B cell (primary cell): ENCODE results near the gene CUBN. TPM values are rescaled to one million over a fixed set of nuclear protein-coding genes. Genes with fewer than 3 reads are reported as not detected.

ENCODE experiments used
- ATAC-seq: fragments of 200-7000 bp; cut with Tn5 transposase; one replicate; pipeline ENCODE4 v1.10.0; 2021; ENCODE audit warnings: low read depth, mild to moderate bottlenecking, moderate number of reproducible peaks, moderate library complexity
- CTCF ChIA-PET: fragments of 350-600 bp; sonication (Branson Sonifier 250); formaldehyde crosslinking; loops from one replicate; lab custom pipeline; 2021; ENCODE audit warnings: antibody characterized with exemption, inconsistent platforms; lab: Charles Lee
- POLR2A ChIA-PET: fragments of 350-600 bp; sonication (Branson Sonifier 250); formaldehyde crosslinking; loops from one replicate; lab custom pipeline; 2021; ENCODE audit warnings: antibody characterized with exemption; lab: Charles Lee
- DNase-seq: peaks from one replicate; pipeline ENCODE4 v3.0.0; 2013
- H2AFZ ChIP-seq: 2 replicates; pipeline ENCODE4 v1.6.1; 2012; ENCODE audit warnings: mild to moderate bottlenecking, low read depth, low read length; ENCODE audit not compliant: insufficient read depth, poor library complexity, severe bottlenecking
- H3K27ac ChIP-seq, 2 donors: 1 replicate in 1 of 2; 2 replicates in 1 of 2; pipeline ENCODE4 v1.5.1; 2012 to 2013; ENCODE audit warnings: low read length in 2 of 2, mild to moderate bottlenecking in 2 of 2, moderate library complexity in 1 of 2
- H3K27me3 ChIP-seq, 4 experiments: fragments of 200-600 bp in 1 of 4; sonication (generic) in 1 of 4; replicated peaks in 1 of 4; 1 replicate in 2 of 4; 2 replicates in 2 of 4; pipeline versions ENCODE4 v1.6.1 to v1.7.0; 2013 to 2016; ENCODE audit warnings: low read length in 3 of 4, mild to moderate bottlenecking in 2 of 4, mixed read lengths in 1 of 4, moderate library complexity in 1 of 4; ENCODE audit not compliant: insufficient read depth in 4 of 4, control insufficient read depth in 3 of 4; ENCODE audit errors: control extremely low read depth in 1 of 4
- H3K36me3 ChIP-seq, 2 experiments: replicated peaks in 1 of 2; 1 replicate in 1 of 2; 2 replicates in 1 of 2; pipeline versions ENCODE4 v1.6.1 to v1.7.1; 2013; ENCODE audit warnings: low read length in 1 of 2; ENCODE audit not compliant: insufficient read depth in 2 of 2, control insufficient read depth in 1 of 2; ENCODE audit errors: control extremely low read depth in 1 of 2, extremely low read depth in 1 of 2
- H3K4me1 ChIP-seq, 2 donors: fragments of 200-600 bp in 1 of 2; sonication (generic) in 1 of 2; 1 replicate in 1 of 2; 2 replicates in 1 of 2; pipeline versions ENCODE4 v1.5.1 to v1.6.1; 2013 to 2017; ENCODE audit warnings: low read length in 2 of 2; ENCODE audit not compliant: control insufficient read depth in 2 of 2, insufficient read depth in 2 of 2
- H3K4me2 ChIP-seq: replicated peaks from 2 replicates; pipeline ENCODE3; 2012; ENCODE audit warnings: mild to moderate bottlenecking, low read depth, low read length; ENCODE audit not compliant: poor library complexity, severe bottlenecking
- H3K4me3 ChIP-seq, 5 experiments: fragments of 200-600 bp in 1 of 5; sonication (generic) in 1 of 5; 1 replicate in 3 of 5; 2 replicates in 2 of 5; pipeline versions ENCODE4 v1.5.1 to v1.7.0; 2011 to 2016; ENCODE audit warnings: low read length in 4 of 5, mild to moderate bottlenecking in 4 of 5, low read depth in 2 of 5, control low read depth in 1 of 5, moderate library complexity in 1 of 5; ENCODE audit not compliant: insufficient read depth in 1 of 5; ENCODE audit errors: control extremely low read depth in 1 of 5, extremely low read depth in 1 of 5
- H3K79me2 ChIP-seq: fragments of 200-600 bp; sonication (generic); one replicate; pipeline ENCODE4 v1.6.0; 2016; ENCODE audit warnings: low read length; ENCODE audit not compliant: control insufficient read depth, insufficient read depth
- H3K9ac ChIP-seq: fragments of 200-600 bp; sonication (generic); 2 replicates; pipeline ENCODE4 v1.6.1; 2017; ENCODE audit warnings: mild to moderate bottlenecking, low read length, moderate library complexity
- H3K9me3 ChIP-seq, 3 donors: one replicate each; pipeline versions ENCODE4 v1.6.1 to v1.7.1; 2013; ENCODE audit warnings: low read length in 2 of 3; ENCODE audit not compliant: control insufficient read depth in 2 of 3, insufficient read depth in 1 of 3; ENCODE audit errors: control extremely low read depth in 1 of 3
- H4K20me1 ChIP-seq: 2 replicates; pipeline ENCODE4 v1.6.0; 2012; ENCODE audit warnings: mild to moderate bottlenecking, low read length; ENCODE audit not compliant: insufficient read depth, control insufficient read depth, poor library complexity, severe bottlenecking
- H3K27ac Mint-ChIP-seq: one replicate; pipeline ENCODE4 v1.8.0; 2021; ENCODE audit warnings: mixed read lengths
- H3K27me3 Mint-ChIP-seq: one replicate; pipeline ENCODE4 v1.8.0; 2021; ENCODE audit warnings: mixed read lengths
- H3K4me1 Mint-ChIP-seq: one replicate; pipeline ENCODE4 v1.8.0; 2021; ENCODE audit warnings: mixed read lengths
- H3K4me3 Mint-ChIP-seq: one replicate; pipeline ENCODE4 v1.8.0; 2021; ENCODE audit warnings: mixed read lengths
- H3K9me3 Mint-ChIP-seq: one replicate; pipeline ENCODE4 v1.8.0; 2022; ENCODE audit warnings: mixed read lengths; ENCODE audit not compliant: insufficient read depth
- EZH2 ChIP-seq: IDR thresholded peaks from 2 replicates; pipeline ENCODE4 v1.6.1; 2012; ENCODE audit warnings: borderline replicate concordance, low read depth, mild to moderate bottlenecking, moderate library complexity, low read length; ENCODE audit not compliant: insufficient read depth, poor library complexity, severe bottlenecking
- WGBS: methylation state at CpG from one replicate; pipeline ENCODE4 v1.1.5; 2013; ENCODE audit warnings: missing lambda C conversion rate; ENCODE audit not compliant: insufficient coverage; 5-methylcytosine and 5-hydroxymethylcytosine counted together
- intact Hi-C: fragments of 100-400 bp; cut with micrococcal nuclease; formaldehyde crosslinking; loops from one replicate; pipeline ENCODE4 v1.10.0; 2022
- polyA plus RNA-seq: library from polyadenylated mRNA; depleted of rRNA; stranded (reverse); fragments of >200 nt; gene quantifications from 2 replicates; pipeline ENCODE4 v1.2.3, GENCODE V29; 2012
- total RNA-seq, 2 donors: library from RNA; stranded (reverse); fragments of 120-200 nt in 1 of 2; gene quantifications; 1 replicate in 1 of 2; 2 replicates in 1 of 2; pipeline versions ENCODE4 v1.2.3 to v1.2.4, GENCODE V29; 2013 to 2022
- TF ChIP-seq, protein P1 (sequence below): fragments of 200-600 bp; IDR thresholded peaks from one replicate; pipeline ENCODE4 v1.8.0; 2022; ENCODE audit warnings: antibody characterized with exemption, mild to moderate bottlenecking

Gene CUBN
- total and polyA plus RNA-seq, 2 donors (not counting 1 experiment from before 2014, with no cell fraction given): 4.2 to 5.7 TPM

DNA sequence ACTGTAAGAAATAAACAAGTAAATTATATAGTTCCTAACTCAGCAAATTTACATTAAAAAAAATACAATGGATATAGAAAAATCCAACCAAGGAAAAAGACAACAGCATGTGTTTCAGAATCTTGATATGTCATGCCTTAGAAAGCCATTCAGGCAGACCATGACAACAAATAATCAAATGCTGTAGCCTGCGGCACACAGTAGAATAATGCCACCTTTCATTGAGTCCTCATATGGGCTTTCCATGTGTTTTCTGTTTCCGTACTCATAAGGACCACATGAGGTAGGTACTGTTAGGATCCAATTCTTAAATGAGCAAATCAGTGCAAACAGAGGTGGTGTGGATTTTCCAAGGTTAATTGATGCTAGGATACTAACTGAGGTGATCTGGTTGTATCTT lies 138.6 kb downstream of the CUBN start:
- no peak for TF ChIP-seq EZH2
- TF ChIP-seq, protein P1, sequence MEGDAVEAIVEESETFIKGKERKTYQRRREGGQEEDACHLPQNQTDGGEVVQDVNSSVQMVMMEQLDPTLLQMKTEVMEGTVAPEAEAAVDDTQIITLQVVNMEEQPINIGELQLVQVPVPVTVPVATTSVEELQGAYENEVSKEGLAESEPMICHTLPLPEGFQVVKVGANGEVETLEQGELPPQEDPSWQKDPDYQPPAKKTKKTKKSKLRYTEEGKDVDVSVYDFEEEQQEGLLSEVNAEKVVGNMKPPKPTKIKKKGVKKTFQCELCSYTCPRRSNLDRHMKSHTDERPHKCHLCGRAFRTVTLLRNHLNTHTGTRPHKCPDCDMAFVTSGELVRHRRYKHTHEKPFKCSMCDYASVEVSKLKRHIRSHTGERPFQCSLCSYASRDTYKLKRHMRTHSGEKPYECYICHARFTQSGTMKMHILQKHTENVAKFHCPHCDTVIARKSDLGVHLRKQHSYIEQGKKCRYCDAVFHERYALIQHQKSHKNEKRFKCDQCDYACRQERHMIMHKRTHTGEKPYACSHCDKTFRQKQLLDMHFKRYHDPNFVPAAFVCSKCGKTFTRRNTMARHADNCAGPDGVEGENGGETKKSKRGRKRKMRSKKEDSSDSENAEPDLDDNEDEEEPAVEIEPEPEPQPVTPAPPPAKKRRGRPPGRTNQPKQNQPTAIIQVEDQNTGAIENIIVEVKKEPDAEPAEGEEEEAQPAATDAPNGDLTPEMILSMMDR: no peak
- Histone ChIP-seq H3K9me3 (no peaks in the 10 kb centered on the region), H3K4me2 (no peak overlapping the region), H3K79me2 (no peaks in the 10 kb centered on the region), H3K27me3 (no peaks in the 10 kb centered on the region), H3K4me3 (no peak overlapping the region), H3K36me3 (no peaks in the 10 kb centered on the region), H3K9ac (no peak overlapping the region), H3K27ac (no peak overlapping the region), H3K4me1 (no peaks in the 10 kb centered on the region), H2AFZ (no peak overlapping the region), H4K20me1 (no peaks in the 10 kb centered on the region)
- Mint-ChIP-seq H3K4me1 (no peaks in the 10 kb centered on the region), H3K27ac (no peak overlapping the region), H3K4me3 (no peak overlapping the region), H3K9me3 (no peaks in the 10 kb centered on the region), H3K27me3 (peaks cover 10% of the 10 kb centered on the region)
- ATAC-seq: no peak
- intact Hi-C loops: no loop called here
- CTCF ChIA-PET: no interaction called here
- WGBS: no CpG with 5 or more reads among the region's 2 CpGs
- no peak for DNase-seq
- POLR2A ChIA-PET: no interaction called here

DNA sequence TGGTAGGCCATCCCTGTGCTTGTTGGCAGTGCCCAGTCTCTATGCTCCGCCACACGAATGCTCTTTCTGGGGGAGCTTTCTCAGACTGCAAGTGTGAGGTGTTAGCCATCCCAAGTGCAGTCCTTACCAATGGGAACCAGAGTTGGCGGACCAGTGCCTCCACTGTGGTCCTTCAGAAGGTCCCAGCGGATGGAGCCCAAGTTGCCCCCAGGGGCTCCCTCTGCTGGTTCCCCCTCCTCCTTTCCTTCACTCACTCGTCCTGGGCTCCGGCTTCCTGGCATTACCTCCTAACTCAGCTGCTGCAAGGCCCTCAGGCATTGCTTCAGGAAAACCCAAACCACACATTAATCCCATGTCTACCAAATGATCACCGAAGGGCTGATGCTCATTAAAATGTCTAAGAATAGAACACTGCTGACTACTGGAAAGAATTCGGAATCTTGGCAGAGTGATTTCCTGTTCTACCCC lies 139.8 kb downstream of the CUBN start:
- Mint-ChIP-seq H3K27me3 (peaks cover 7% of the 10 kb centered on the region), H3K9me3 (no peaks in the 10 kb centered on the region), H3K4me3 (no peak overlapping the region), H3K27ac (no peak overlapping the region), H3K4me1 (no peaks in the 10 kb centered on the region)
- Histone ChIP-seq H3K9me3 (no peaks in the 10 kb centered on the region), H2AFZ (no peak overlapping the region), H3K27me3 (no peaks in the 10 kb centered on the region), H3K4me2 (no peak overlapping the region), H3K9ac (no peak overlapping the region), H3K36me3 (no peaks in the 10 kb centered on the region), H3K4me1 (no peaks in the 10 kb centered on the region), H3K27ac (no peak overlapping the region), H4K20me1 (no peaks in the 10 kb centered on the region), H3K4me3 (no peak overlapping the region), H3K79me2 (no peaks in the 10 kb centered on the region)
- intact Hi-C loops: no loop called here
- DNase-seq (no peak), ATAC-seq (no peak)
- POLR2A ChIA-PET: no interaction called here
- TF ChIP-seq, protein P1: no peak
- TF ChIP-seq EZH2: no peak
- CTCF ChIA-PET: no interaction called here
- 100% methylated on average over 6 of the region's 8 CpGs for WGBS
